Thoracic aorta (tissue), 2 donors: ENCODE results near the gene CDH23. TPM values are rescaled to one million over a fixed set of nuclear protein-coding genes. Genes with fewer than 3 reads are reported as not detected.

Experiments used
- ATAC-seq: fragments of 150-250 bp; one replicate; pipeline ENCODE4 v1.8.0; 2017; ENCODE audit warnings: low read depth; ENCODE audit not compliant: insufficient number of reproducible peaks, low FRiP score
- DNase-seq: peaks from one replicate; pipeline ENCODE4 v3.0.0-alpha.2; 2020; ENCODE audit warnings: low spot score
- H3K27ac ChIP-seq, 2 donors: fragments of 200-600 bp; sonication (generic); 1 replicate in 1 of 2; 2 replicates in 1 of 2; pipeline ENCODE4 v1.5.1; 2016; ENCODE audit warnings: mild to moderate bottlenecking in 2 of 2, moderate library complexity in 2 of 2
- H3K27me3 ChIP-seq: fragments of 200-600 bp; sonication (generic); replicated peaks from 2 replicates; pipeline ENCODE4 v1.6.0; 2016; ENCODE audit warnings: mild to moderate bottlenecking; ENCODE audit not compliant: insufficient read depth
- H3K36me3 ChIP-seq: fragments of 200-600 bp; sonication (generic); one replicate; pipeline ENCODE4 v1.5.1; 2016
- H3K4me1 ChIP-seq, 2 donors: fragments of 200-600 bp; sonication (generic); 1 replicate in 1 of 2; 2 replicates in 1 of 2; pipeline versions ENCODE4 v1.5.1 to v1.6.0; 2016; ENCODE audit warnings: low read depth in 2 of 2, mild to moderate bottlenecking in 1 of 2; ENCODE audit not compliant: control insufficient read depth in 1 of 2
- H3K4me3 ChIP-seq: fragments of 200-600 bp; sonication (generic); 2 replicates; pipeline ENCODE4 v1.5.1; 2016; ENCODE audit warnings: mild to moderate bottlenecking
- H3K9me3 ChIP-seq: fragments of 200-600 bp; sonication (generic); 2 replicates; pipeline ENCODE4 v1.5.1; 2016
- CTCF ChIP-seq: fragments of 200-600 bp; sonication (generic); IDR thresholded peaks from one replicate; pipeline ENCODE4 v1.5.1; 2019; ENCODE audit warnings: antibody characterized with exemption
- total RNA-seq, 2 donors: library from RNA; depleted of rRNA; stranded (reverse); fragments of >200 nt; gene quantifications; one replicate each; pipeline versions ENCODE4 v1.1.0 to v1.2.3, GENCODE V29; 2016

Gene CDH23
- total RNA-seq, 2 donors from 2014 or later: 10.6 to 10.8 TPM

- H3K4me1 ChIP-seq: no peaks in the 10 kb centered on the region
- H3K27ac ChIP-seq: no peak overlapping the region
- no peak for TF ChIP-seq CTCF
- DNase-seq: no peak
- ATAC-seq: no peak
- H3K9me3 ChIP-seq: no peaks in the 10 kb centered on the region
- no peaks in the 10 kb centered on the region for H3K27me3 ChIP-seq
- H3K36me3 ChIP-seq: peaks cover 85% of the 10 kb centered on the region
- H3K4me3 ChIP-seq: no peak overlapping the region
Measured at GRCh38 chr10:71825217-71825616, 428.5 kb downstream of the CDH23 start.

DNA sequence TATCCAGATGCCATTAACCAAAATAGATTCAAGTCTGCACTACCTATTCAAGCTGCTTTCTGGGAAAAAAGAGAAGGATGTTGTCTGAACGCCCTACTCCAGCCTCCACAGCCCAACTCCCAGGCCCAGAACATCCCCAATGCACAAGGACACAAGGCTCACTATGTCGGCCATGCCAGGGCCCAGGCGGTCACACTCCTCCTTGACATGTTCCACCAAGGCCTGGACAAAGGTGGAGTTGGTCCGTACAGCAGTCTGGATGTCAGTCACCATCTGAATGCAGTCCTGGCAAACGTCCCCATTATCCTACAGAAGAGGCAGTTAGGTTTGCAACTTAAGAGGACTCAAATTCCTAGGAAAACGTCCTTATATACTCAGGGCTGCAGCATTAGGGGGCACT lies 431.1 kb downstream of the CDH23 start:
- Histone ChIP-seq H3K9me3 (no peaks in the 10 kb centered on the region), H3K27ac (no peak overlapping the region), H3K4me3 (no peak overlapping the region), H3K36me3 (peaks cover 91% of the 10 kb centered on the region), H3K27me3 (no peaks in the 10 kb centered on the region), H3K4me1 (no peaks in the 10 kb centered on the region)
- TF ChIP-seq CTCF: no peak
- ATAC-seq (no peak), DNase-seq (no peak)

GRCh38 chr10:71828702-71829101 lies 432.0 kb downstream of the CDH23 start:
- no peaks in the 10 kb centered on the region for H3K27me3 ChIP-seq
- H3K4me1 ChIP-seq: no peaks in the 10 kb centered on the region
- no peak for TF ChIP-seq CTCF
- DNase-seq (no peak), ATAC-seq (no peak)
- H3K4me3 ChIP-seq: no peak overlapping the region
- H3K27ac ChIP-seq: no peak overlapping the region
- H3K36me3 ChIP-seq: peaks cover 83% of the 10 kb centered on the region
- no peaks in the 10 kb centered on the region for H3K9me3 ChIP-seq

DNA sequence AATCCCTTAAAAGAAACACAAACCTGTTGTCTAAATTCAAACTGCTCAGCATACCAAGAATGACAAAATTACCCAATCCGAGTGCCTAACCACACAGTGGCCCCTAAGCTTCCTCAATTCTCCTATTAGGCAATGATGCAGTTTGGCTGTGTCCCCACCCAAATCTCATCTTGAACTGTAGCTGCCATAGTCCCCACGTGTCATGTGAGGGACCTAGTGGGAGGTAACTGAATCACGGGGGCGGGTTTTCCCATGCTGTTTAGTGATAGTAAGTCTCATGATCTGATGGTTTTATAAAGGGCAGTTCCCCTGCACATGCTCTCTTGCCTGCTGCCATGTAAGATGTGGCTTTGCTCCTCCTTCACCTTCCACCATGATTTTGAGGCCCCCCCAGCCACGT lies 432.5 kb downstream of the CDH23 start:
- DNase-seq: no peak
- H3K4me3 ChIP-seq: no peak overlapping the region
- TF ChIP-seq CTCF: no peak

GRCh38 chr10:71829896-71830295 lies 433.2 kb downstream of the CDH23 start:
- Histone ChIP-seq H3K4me3 (no peak overlapping the region), H3K4me1 (peaks cover 0 to 4% of the 10 kb centered on the region in 2 donors), H3K9me3 (no peaks in the 10 kb centered on the region), H3K27me3 (no peaks in the 10 kb centered on the region), H3K27ac (no peak overlapping the region), H3K36me3 (peaks cover 71% of the 10 kb centered on the region)
- no peak for DNase-seq
- TF ChIP-seq CTCF: no peak
- ATAC-seq: no peak

More for the DNA sequence above, 432.5 kb downstream of the CDH23 start:
- H3K27ac ChIP-seq: no peak overlapping the region
- H3K9me3 ChIP-seq: no peaks in the 10 kb centered on the region
- H3K27me3 ChIP-seq: no peaks in the 10 kb centered on the region
- no peak for ATAC-seq
- no peaks in the 10 kb centered on the region for H3K4me1 ChIP-seq
- H3K36me3 ChIP-seq: peaks cover 78% of the 10 kb centered on the region
